Spleen (tissue), 11 donors: ENCODE measurements around the gene SRR. TPM values are rescaled to one million over a fixed set of nuclear protein-coding genes. Genes with fewer than 3 reads are reported as not detected.
A peak's percentile ranks its signal among the peaks of the same experiment; 100 is the strongest.

Source experiments
- DNase-seq: peaks from one replicate; pipeline ENCODE4 v3.0.0-alpha.2; 2020
- H3K27ac ChIP-seq, 8 donors: fragments of 200-600 bp; sonication (generic) in 7 of 8; 1 replicate in 4 of 8; 2 replicates in 4 of 8; pipeline versions ENCODE4 v1.5.0 to v1.8.0; 2016 to 2021; ENCODE audit warnings: inconsistent platforms in 4 of 8, mild to moderate bottlenecking in 4 of 8, moderate library complexity in 1 of 8
- H3K27me3 ChIP-seq, 7 donors: fragments of 200-600 bp; sonication (generic) in 6 of 7; replicated peaks in 1 of 7; 1 replicate in 4 of 7; 2 replicates in 3 of 7; pipeline versions ENCODE4 v1.5.0 to v1.8.0; 2016 to 2021; ENCODE audit warnings: inconsistent platforms in 3 of 7, mild to moderate bottlenecking in 1 of 7
- H3K36me3 ChIP-seq, 6 donors: fragments of 200-600 bp; sonication (generic) in 5 of 6; 1 replicate in 4 of 6; 2 replicates in 2 of 6; pipeline versions ENCODE4 v1.5.0 to v1.8.0; 2016 to 2021; ENCODE audit warnings: inconsistent platforms in 2 of 6
- H3K4me1 ChIP-seq, 6 donors: fragments of 200-600 bp; sonication (generic) in 5 of 6; 1 replicate in 3 of 6; 2 replicates in 3 of 6; pipeline versions ENCODE4 v1.5.0 to v1.8.0; 2016 to 2021; ENCODE audit warnings: inconsistent platforms in 3 of 6
- H3K4me3 ChIP-seq, 8 donors: fragments of 200-600 bp; sonication (generic) in 7 of 8; 1 replicate in 4 of 8; 2 replicates in 4 of 8; pipeline versions ENCODE4 v1.5.0 to v1.8.0; 2016 to 2021; ENCODE audit warnings: inconsistent platforms in 4 of 8, mild to moderate bottlenecking in 4 of 8, moderate library complexity in 2 of 8
- H3K9me3 ChIP-seq, 8 donors: fragments of 200-600 bp; sonication (generic) in 7 of 8; 1 replicate in 4 of 8; 2 replicates in 4 of 8; pipeline versions ENCODE4 v1.5.0 to v1.8.0; 2016 to 2021; ENCODE audit warnings: inconsistent platforms in 4 of 8
- POLR2A ChIP-seq, 3 donors: fragments of 450-650 bp; IDR thresholded peaks; one replicate each; pipeline ENCODE4 v1.5.1; 2017; ENCODE audit warnings: antibody characterized with exemption in 3 of 3, mild to moderate bottlenecking in 1 of 3
- POLR2AphosphoS5 ChIP-seq, 3 donors: sonication (generic); formaldehyde crosslinking; IDR thresholded peaks; one replicate each; pipeline ENCODE4 v1.5.1; 2017; ENCODE audit warnings: antibody characterized with exemption in 3 of 3
- WGBS, 5 donors: extraction: QIAGEN DNeasy Blood & Tissue Kit in 3 of 5; methylation state at CpG; one replicate each; pipeline versions ENCODE4 v1.1.5 to v1.1.7; 2013 to 2018; 5-methylcytosine and 5-hydroxymethylcytosine counted together
- intact Hi-C: fragments of 100-400 bp; cut with DNase I; formaldehyde crosslinking; loops from one replicate; pipeline ENCODE4 v1.15.0; 2023; ENCODE audit warnings: low total_unique reads
- polyA plus RNA-seq, 3 donors: library from polyadenylated mRNA; stranded (reverse); fragments of 200-250 nt; gene quantifications; one replicate each; pipeline ENCODE4 v1.2.1, GENCODE V29; 2013
- total RNA-seq, 7 donors: library from RNA; depleted of rRNA in 3 of 7; stranded (reverse); fragments of >200 nt in 3 of 7; fragmentation: NEBNext Ultra II Directional in 4 of 7; extraction: Animal tissue kit (Norgen Biotek cat#: 25700) in 4 of 7; gene quantifications; one replicate each; pipeline versions ENCODE4 v1.1.0 to v1.2.1, GENCODE V29; 2016 to 2021
- TF ChIP-seq, protein P1 (sequence below), 11 experiments: fragments of 200-600 bp in 7 of 11; fragments of 450-650 bp in 4 of 11; sonication (generic) in 4 of 11; IDR thresholded peaks in 8 of 11; conservative IDR thresholded peaks in 3 of 11; 1 replicate in 7 of 11; 2 replicates in 4 of 11; pipeline versions ENCODE4 v1.4.0 to v1.8.0; 2016 to 2021; ENCODE audit warnings: antibody characterized with exemption in 11 of 11, inconsistent platforms in 4 of 11, mild to moderate bottlenecking in 1 of 11
- donor health status: healthy with polysubstance abuse.
- donor health status: DM: no; HTN: no; CAD: no; lungs with moderate emphysema.
- donor health status: DM: no; HTN: no; CAD: no.
- donor health status: Bipolar disorder and iron deficiency.
- donor health status: healthy.
- donor health status: DM: no; HTN: no; CAD: no.
- donor health status: DM: yes; HTN: yes; CAD: no.

Gene SRR
- total and polyA plus RNA-seq, 10 donors = 3.5 to 16.2 (median 6.7) TPM

- 63 to 83% (median 77%) methylated on average over 1 of the region's 1 CpG for WGBS, 5 donors
- Histone ChIP-seq H3K27me3 (no peaks in the 10 kb centered on the region), H3K4me1 (peaks cover 0 to 31% (median 0%) of the 10 kb centered on the region in 6 donors), H3K4me3 (no peak overlapping the region), H3K36me3 (peaks cover 0 to 96% (median 38%) of the 10 kb centered on the region in 6 donors), H3K27ac (no peak overlapping the region), H3K9me3 (no peaks in the 10 kb centered on the region)
- TF ChIP-seq, protein P1, sequence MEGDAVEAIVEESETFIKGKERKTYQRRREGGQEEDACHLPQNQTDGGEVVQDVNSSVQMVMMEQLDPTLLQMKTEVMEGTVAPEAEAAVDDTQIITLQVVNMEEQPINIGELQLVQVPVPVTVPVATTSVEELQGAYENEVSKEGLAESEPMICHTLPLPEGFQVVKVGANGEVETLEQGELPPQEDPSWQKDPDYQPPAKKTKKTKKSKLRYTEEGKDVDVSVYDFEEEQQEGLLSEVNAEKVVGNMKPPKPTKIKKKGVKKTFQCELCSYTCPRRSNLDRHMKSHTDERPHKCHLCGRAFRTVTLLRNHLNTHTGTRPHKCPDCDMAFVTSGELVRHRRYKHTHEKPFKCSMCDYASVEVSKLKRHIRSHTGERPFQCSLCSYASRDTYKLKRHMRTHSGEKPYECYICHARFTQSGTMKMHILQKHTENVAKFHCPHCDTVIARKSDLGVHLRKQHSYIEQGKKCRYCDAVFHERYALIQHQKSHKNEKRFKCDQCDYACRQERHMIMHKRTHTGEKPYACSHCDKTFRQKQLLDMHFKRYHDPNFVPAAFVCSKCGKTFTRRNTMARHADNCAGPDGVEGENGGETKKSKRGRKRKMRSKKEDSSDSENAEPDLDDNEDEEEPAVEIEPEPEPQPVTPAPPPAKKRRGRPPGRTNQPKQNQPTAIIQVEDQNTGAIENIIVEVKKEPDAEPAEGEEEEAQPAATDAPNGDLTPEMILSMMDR (IDR thresholded peaks at IDR 0.05 in 8 of 11, conservative IDR thresholded peaks at IDR 0.05 in 3 of 11) = no peak
- no peak for TF ChIP-seq POLR2A (IDR thresholded peaks at IDR 0.05)
- no peak for TF ChIP-seq POLR2AphosphoS5 (IDR thresholded peaks at IDR 0.05)
- no peak for DNase-seq
- intact Hi-C loops = no loop called here
Observed at GRCh38 chr17:2275722-2276121, 28.0 kb upstream of the SRR start.

DNA sequence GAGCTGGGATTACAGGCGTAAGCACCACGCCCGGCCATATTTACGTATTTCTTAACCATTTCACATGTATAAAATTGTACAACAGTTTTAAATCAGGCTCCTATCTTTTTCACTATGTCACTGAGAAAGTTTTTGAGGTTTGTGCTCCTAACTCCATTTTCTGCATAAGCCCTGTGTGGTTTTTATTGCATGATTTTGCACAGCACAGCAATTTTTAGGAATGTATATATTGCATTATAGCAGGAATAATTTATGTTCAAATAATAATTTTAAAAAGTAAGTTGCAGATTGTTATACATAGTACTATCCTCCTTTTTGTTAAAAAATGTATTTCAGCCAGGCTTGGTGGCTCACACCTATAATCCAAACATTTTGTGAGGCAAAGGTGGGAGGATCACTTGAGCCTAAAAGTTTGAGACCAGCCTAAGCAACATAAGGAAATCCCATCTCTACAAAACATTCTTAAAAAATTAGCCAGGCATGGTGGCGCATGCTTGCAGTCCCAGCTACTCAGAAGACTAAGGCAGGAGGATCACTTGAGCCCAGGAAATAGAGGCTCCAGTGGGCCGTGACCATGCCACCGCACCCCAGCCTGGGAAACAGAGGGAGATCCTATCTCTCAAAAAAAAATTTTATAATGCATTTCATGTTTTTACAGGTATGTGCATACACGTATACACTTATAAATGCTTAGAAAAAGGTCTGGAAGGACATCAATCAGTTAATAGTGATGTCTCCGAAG lies 26.1 kb upstream of the SRR start:
- Histone ChIP-seq H3K9me3 (no peaks in the 10 kb centered on the region), H3K36me3 (peaks cover 0 to 96% (median 52%) of the 10 kb centered on the region in 6 donors), H3K4me1 (peaks cover 0 to 26% (median 5%) of the 10 kb centered on the region in 6 donors), H3K4me3 (no peak overlapping the region), H3K27ac (no peak overlapping the region), H3K27me3 (no peaks in the 10 kb centered on the region)
- 94 to 98% (median 96%) methylated on average over 9 of the region's 9 CpGs for WGBS, 5 donors
- no peak for DNase-seq
- intact Hi-C loops = no loop called here
- TF ChIP-seq, protein P1 (IDR thresholded peaks at IDR 0.05 in 8 of 11, conservative IDR thresholded peaks at IDR 0.05 in 3 of 11) = no peak
- TF ChIP-seq POLR2AphosphoS5 (IDR thresholded peaks at IDR 0.05) = no peak
- TF ChIP-seq POLR2A (IDR thresholded peaks at IDR 0.05) = no peak

DNA sequence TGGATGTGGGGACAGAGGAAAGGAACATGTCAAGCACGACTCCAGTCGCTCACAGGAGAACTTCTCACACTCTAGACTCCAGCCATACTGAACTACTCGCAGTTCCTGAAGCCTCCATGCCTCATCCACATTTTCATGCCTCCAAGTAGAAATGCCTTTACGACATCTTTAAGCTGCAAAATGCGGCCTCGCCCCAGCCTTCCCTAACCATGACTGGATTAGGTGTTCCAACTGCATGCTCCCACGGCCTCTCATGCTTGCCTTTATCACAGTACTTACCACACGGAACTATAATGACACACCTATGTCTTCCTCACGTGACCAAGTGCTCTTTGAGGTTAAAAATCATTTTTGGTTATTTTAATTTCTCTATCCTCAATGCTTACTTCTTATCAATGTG lies 24.0 kb upstream of the SRR start:
- Histone ChIP-seq H3K9me3 (no peaks in the 10 kb centered on the region), H3K36me3 (peaks cover 0 to 96% (median 55%) of the 10 kb centered on the region in 6 donors), H3K27me3 (no peaks in the 10 kb centered on the region), H3K4me1 (peaks cover 0 to 27% (median 6%) of the 10 kb centered on the region in 6 donors), H3K4me3 (no peak overlapping the region), H3K27ac (no peak overlapping the region)
- no peak for DNase-seq
- TF ChIP-seq POLR2AphosphoS5 (IDR thresholded peaks at IDR 0.05) (no peak), POLR2A (IDR thresholded peaks at IDR 0.05) (no peak)
- TF ChIP-seq, protein P1 (IDR thresholded peaks at IDR 0.05 in 8 of 11, conservative IDR thresholded peaks at IDR 0.05 in 3 of 11) = no peak
- 91 to 98% (median 94%) methylated on average over 9 of the region's 9 CpGs for WGBS, 5 donors
- intact Hi-C loops = loop anchor here (10.0 kb wide), 1 partner anchor 225 kb away; the partner anchor contains the start of gene HIC1

- Histone ChIP-seq H3K36me3 (peaks cover 0 to 96% (median 66%) of the 10 kb centered on the region in 6 donors), H3K27me3 (no peaks in the 10 kb centered on the region), H3K27ac (peak overlapping the region in 2 of 8 donors; percentile 10 to 34), H3K4me1 (peaks cover 0 to 12% (median 6%) of the 10 kb centered on the region in 6 donors), H3K9me3 (no peaks in the 10 kb centered on the region), H3K4me3 (no peak overlapping the region)
- intact Hi-C loops = loop anchor here (10.0 kb wide), 1 partner anchor 228 kb away; the partner anchor contains the start of gene HIC1
- DNase-seq = no peak
- TF ChIP-seq, protein P1 (IDR thresholded peaks at IDR 0.05 in 8 of 11, conservative IDR thresholded peaks at IDR 0.05 in 3 of 11) = peak; percentile 41 to 83 (median 70)
- TF ChIP-seq POLR2A (IDR thresholded peaks at IDR 0.05) (no peak), POLR2AphosphoS5 (IDR thresholded peaks at IDR 0.05) (no peak)
- 54 to 66% (median 59%) methylated on average over 7 of the region's 7 CpGs for WGBS, 5 donors
Observed at GRCh38 chr17:2282297-2282873, 21.4 kb upstream of the SRR start.
